ENCODE measurements around the gene OSBPL3.

GRCh38 chr7:24827589-24827988 lies 152.4 kb downstream of the OSBPL3 start:
- TF ChIP-seq RAD21 (IDR thresholded peaks at IDR 0.05; ENCODE audit: low read depth) (no peak), CEBPB (IDR thresholded peaks at IDR 0.05) (no peak), MAX (IDR thresholded peaks at IDR 0.05) (no peak), EP300 (IDR thresholded peaks at IDR 0.05; ENCODE audit: borderline replicate concordance) (no peak), REST (IDR thresholded peaks at IDR 0.05; ENCODE audit: low read depth) (no peak), TAF1 (IDR thresholded peaks at IDR 0.05; ENCODE audit: low read depth) (no peak), EGR1 (IDR thresholded peaks at IDR 0.05) (no peak)
